ENCODE results near the gene TMEM178A.

TMEM178A gene

DNA sequence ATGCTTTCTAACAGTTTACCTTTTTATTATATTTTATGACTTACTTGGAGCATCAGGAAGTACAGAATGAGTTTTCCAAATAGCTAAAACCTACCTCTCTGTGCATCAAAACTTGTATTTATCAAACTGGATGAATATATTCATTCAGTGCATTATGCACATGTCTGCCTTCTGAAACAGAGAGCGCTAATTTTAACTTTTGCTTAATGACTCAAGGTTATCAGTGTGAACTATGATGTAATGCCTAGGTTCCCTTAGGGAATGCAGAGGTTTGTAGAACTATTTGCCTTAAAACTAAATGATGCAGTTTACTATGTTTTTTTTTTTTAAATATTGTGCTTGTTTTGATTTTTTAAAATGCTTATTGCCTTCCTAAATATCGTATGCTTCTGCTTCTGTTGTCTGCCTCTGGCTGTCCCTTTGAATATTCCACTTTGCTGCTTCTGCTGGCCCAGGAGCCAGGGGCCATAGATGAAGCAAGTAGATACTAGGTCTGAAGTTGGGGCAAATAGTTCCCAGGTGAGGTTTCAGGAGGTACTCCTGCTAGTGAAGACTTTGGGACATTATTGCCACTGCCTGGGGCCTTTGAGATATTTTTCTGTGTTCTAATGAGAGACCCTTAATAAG is 16.5 kb downstream of the TMEM178A start:
- DNase-seq, result no peak

DNA sequence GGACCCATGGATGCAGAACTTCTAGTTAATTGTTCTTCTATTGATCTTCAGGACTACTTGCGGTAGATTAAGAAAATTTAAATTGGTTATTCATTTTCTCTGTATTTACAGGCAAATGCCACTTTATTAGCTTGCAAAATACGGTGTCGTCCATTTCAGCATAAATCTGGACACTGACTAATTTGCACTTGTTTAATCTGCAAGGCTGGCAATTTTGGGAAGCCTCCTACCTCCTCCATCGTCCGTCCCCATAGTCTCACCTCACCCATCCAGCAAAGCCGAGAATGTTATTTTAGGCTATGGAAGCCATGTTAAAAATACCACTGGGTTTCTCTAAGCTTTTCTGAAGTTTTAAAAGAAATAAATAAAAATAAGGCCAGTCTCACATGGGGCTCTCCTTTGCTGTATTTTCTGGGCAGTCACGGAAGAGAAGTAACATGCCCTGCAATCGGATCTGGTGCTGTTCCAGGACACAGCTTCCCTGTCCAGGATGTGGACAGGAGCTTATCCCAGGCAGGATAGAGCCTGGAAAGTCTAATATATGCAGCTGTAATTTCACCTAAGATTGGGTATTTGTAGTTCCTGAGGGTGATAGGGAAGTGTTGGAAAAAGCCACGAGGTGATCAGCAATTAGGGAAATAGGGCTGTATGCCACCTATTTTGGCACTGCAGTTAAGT is 17.4 kb downstream of the TMEM178A start:
- DNase-seq, result no peak

GRCh38 chr2:39684464-39684863 is 18.7 kb downstream of the TMEM178A start:
- no peak for DNase-seq

DNA sequence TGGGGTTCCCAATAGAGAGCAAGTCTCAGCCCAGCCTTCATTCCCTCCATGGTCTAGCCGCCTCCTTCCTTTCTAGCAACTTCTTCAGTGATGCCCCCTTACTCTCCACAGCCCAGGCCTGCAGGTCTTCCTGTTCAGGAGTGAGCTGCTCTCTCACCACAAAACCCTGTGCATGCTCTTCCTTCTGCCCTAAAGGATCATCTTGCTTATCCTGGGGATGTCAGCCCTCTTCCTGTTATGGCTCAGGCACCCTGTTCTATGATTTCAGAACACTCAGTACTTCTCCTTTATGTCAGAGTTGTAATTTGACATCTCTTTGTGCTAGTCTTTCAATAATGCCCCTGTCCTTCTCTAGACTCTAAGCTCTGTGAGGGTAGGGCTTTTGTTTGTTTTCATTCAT is 19.4 kb downstream of the TMEM178A start:
- DNase-seq, result no peak

DNA sequence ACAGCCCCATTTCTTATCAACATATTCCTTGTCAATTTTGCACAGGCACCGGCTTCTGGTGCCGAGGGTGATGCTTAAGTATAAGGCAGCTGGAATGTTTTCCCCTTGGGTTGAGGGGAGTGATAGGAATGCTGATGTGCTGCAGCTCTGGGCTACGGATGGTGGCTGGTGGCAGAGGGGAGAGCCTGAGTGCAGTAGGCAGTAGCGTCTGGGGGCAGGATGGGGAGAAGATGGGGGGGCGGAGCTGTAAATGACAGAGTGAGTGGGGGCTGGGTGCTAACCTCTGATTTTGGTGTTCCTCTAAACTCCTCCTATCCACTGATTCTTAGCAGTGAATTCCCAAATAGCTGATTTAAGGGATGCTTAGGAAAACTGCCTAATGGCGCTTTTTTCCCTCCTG is 20.7 kb downstream of the TMEM178A start:
- DNase-seq, result no peak

DNA sequence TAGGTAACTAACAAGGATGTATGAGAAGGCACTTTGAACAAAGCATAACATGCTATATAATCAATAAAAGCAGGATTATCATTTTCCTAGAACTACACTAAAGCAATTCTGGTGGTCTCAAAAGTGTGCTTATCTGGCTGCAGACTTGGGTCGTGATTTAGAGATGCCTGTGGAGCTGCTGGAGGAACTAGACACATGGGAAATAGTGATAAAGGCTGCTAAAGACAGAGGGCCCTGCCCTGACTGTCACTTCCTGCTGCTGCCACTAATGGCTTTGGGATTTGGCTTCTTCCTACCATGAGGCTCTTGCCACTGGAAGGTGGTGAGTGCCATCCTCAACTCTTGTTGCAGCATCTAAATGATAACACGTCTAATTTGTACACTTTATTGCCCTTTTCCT is 22.5 kb downstream of the TMEM178A start:
- DNase-seq, result no peak

- DNase-seq, result no peak
Measured at GRCh38 chr2:39689272-39689841, 23.6 kb downstream of the TMEM178A start.

- no peak for DNase-seq
Measured at GRCh38 chr2:39689876-39690275, 24.2 kb downstream of the TMEM178A start.

GRCh38 chr2:39693245-39693644 is 27.5 kb downstream of the TMEM178A start:
- DNase-seq, result no peak

DNA sequence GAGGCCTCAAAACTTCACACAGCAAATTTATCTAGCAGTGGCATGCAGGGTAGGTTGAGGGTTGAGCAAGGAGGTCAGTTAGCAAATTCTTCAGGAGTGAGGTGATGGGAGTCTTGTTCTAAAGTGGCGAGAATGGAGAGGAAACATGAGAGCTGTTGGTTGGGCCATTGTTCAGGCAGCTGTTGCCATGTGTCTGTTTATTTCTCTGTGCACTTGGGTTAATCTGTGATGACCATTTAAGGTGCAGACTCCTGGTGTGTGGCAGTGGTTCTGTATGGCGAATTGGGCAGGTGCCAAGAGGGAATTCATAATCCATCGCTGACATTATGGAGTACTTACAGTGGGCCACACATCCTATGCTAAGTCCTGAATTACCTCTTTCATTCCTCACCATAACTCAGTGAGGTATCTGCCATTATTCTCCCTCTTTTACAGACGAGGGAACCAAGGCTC is 30.4 kb downstream of the TMEM178A start:
- DNase-seq, result peak; percentile 63

DNA sequence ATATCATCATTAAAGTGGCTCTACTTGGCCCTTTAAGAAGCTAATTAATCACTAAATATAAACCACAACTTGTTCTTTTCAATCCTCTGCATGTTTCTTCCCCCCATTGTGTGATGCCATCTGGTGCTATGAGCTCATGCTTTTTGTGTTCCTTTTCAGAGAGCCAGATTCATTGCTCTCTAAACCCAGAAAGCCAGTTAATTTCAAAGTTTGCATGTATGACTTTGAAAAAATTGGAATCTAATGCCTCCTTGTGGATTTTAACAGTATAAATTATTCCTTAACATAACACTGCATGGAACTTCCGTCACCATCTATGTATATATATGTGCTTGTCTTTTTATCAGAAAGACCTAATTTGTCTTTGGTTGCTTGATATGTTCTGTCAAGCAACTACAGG is 31.1 kb downstream of the TMEM178A start:
- DNase-seq, result peak; percentile 70

DNA sequence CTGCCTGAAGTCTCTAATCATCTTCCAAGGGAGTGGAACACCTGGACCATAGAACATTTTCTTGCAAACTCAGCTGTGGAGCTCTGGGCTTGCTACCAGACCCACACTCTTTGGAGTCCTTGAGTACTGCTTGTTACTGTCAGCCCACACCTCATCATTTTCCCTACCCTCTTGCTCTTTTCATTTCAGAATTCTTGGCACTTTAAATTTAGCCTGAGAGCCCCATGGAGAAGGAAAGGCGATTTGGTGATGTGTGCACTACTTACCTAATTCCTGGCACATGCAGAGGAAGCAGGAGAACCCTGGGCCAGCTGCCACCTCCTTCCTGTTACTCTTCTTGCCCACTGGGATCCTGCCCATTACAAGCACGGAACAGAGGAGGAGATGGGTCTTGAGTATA is 31.7 kb downstream of the TMEM178A start:
- DNase-seq, result no peak

DNA sequence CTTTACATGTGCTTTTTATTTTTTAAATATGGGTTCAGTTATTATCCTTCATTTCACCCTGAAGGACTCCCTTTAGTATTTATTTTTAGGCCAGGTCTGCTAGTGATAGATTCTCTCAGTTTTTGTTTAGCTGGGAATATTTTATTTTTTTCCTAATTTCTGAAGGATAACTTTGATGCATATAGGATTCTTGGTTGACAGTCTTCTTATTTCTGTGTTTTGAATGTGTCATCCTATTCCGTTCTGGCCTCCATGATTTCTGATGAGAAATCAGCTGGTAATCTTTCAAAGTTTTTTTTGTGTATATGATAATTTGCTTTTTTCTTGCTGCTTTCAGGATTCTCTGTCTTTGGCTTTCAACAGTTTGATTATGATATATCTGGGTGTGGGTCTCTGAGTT is 35.4 kb downstream of the TMEM178A start:
- no peak for DNase-seq

DNA sequence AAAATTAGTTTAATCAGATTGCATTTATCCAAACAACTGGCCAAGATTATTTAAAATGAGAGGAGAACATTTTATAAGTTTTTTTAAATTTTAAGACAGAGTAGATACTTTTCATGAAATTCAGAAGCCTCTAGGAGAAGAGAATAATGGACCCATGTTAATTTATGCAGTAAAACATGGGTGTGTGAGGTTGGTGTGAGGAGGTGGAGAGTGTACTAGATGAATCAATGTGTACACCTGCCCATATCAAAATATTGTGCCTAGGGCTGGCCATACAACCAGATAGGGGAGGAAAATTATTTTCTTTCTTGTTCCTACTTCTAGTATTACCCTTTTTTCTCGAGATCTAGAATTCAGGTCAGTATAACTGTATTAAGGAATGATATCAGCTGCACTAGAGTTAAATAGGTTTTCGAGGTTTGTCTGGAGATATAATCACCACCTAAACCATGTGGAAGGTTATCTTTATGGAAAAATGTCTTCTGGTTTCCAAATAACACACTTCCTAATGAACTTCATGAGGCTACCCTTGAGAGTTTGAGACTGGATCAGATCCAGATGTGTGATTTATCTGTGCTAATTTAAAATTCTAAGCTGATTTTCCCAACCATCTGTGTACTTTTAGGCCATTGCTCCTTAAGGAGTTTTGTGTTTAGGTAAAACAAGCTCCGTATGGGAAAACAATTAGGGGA is 37.6 kb downstream of the TMEM178A start:
- DNase-seq, result no peak

DNA sequence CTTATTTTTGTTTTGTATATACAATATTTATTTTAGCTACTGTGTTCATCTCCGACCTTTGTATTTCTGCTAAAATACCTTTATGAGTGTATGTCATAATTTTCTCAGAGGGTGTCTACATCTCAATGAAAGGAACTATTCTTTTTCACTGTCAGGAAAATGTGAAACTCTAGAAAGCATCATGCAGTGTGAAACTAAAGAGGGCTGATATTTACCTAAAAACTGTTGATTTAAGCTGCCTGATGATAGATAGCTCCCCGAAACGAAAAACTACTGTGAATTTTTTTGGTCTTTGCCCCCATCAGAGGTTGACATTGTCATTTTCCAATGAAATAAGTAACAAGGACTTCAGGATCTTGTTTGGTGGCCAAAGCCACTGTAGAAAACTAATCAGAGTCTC is 38.8 kb downstream of the TMEM178A start:
- DNase-seq, result no peak

GRCh38 chr2:39705638-39706037 is 39.9 kb downstream of the TMEM178A start:
- no peak for DNase-seq

GRCh38 chr2:39706312-39706711 is 40.6 kb downstream of the TMEM178A start:
- DNase-seq, result no peak

GRCh38 chr2:39706945-39707344 is 41.2 kb downstream of the TMEM178A start:
- DNase-seq, result no peak

DNA sequence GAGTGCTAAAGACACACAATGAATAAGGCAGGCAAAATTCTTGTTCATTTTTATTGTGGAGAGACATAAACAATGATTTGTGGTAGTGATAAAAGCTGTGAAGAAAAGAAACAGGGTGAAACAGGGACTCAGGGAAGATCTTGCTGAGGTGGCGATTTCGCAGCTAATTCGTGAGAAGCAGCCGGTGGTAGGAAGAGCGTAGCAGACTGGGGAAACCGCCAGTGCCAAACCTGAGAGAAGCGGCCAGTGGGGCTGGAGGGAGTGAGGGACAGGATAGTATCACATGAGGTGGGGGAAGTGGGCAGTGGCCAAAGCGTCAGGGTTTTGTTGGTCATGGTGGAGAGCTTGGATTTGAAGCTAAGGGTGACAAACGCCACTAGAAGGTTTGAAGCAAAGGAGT is 42.3 kb downstream of the TMEM178A start:
- DNase-seq, result no peak

DNA sequence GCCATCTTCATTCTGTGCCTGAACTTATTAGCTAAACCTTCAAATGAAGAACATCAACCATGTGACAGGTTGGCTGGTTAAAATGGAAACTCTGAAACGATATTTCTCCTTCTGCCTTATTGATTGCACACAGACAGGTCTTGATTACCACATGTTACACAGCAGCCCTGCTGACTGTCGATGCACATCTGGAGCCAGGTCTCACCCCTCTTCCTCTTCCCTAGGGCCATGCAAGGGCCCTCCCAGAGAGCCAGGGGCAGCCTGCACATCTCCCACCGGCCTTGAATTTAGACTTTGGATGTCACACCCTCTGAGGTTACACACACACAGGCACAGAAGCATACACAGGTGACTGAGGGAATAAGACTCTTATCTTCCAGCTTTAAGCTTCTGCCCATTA is 45.1 kb downstream of the TMEM178A start:
- DNase-seq, result no peak

DNA sequence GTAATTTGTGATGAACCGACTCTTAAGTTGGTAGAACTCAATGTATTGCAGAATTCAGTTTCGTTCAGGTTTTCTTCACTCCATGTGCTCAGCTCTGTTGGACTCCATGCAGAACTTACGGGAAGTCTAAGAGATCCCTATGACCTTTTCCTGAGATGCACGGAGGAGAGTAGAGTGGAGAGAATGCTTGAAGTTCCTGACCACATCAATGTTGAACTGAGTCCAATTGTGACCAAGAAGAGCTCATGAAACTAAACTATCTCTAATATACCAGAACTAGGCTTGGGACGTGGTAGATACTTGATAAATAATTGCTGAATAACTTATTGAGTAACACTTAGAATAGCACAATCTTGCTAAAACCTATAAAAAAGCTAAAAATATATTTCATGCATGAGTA is 47.2 kb downstream of the TMEM178A start:
- DNase-seq, result no peak

DNA sequence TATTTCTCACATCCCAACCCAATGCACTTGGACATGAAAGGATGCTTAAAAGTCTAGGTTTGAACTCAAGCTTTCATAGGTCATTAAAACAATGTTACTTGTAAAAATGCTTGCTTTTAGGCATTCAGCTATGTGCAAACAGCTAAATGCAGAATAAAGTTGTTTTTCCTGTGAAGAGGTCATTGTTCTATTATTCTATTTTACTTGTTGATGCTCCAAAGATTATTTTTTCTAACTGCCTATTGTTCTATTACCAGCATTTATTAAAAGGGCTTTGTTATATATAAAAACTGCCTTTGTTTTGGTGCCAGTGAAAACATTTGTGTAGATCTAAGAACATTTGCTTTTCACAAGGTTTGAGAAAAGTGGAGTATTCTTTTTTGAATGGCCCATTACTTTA is 49.4 kb downstream of the TMEM178A start:
- DNase-seq, result no peak

GRCh38 chr2:39715822-39716221 is 50.1 kb downstream of the TMEM178A start:
- no peak for DNase-seq

DNA sequence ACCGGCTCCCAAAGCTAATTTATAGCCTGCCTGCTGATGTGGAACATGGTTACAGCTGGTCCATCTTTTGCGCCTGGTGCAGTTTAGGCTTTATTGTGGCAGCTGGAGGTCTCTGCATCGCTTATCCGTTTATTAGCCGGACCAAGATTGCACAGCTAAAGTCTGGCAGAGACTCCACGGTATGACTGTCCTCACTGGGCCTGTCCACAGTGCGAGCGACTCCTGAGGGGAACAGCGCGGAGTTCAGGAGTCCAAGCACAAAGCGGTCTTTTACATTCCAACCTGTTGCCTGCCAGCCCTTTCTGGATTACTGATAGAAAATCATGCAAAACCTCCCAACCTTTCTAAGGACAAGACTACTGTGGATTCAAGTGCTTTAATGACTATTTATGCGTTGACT is 51.4 kb downstream of the TMEM178A start:
- DNase-seq, result no peak
